Thymus (tissue), 11 donors: Measurements from ENCODE around the gene TNRC18. TPM values are rescaled to one million over a fixed set of nuclear protein-coding genes. Genes with fewer than 3 reads are reported as not detected.
"Not testable (repeated sequence)": the region's sequence is repeated elsewhere in the genome, so short reads cannot be mapped to it uniquely, and the experiment has no call there.

Experiments
- DNase-seq, 9 donors: peaks; one replicate each; pipeline ENCODE4 v3.0.0-alpha.2; 2013; ENCODE audit warnings: low spot score in 9 of 9, low read depth in 6 of 9, missing footprints in 1 of 9
- H3K27ac ChIP-seq, 2 donors: one replicate each; pipeline ENCODE4 v1.5.1; 2013; ENCODE audit warnings: control low read depth in 1 of 2, low read depth in 1 of 2, low read length in 1 of 2, mild to moderate bottlenecking in 1 of 2, moderate library complexity in 1 of 2
- H3K27me3 ChIP-seq, 2 donors: one replicate each; pipeline ENCODE4 v1.5.1; 2013; ENCODE audit warnings: low read length in 1 of 2; ENCODE audit not compliant: control insufficient read depth in 2 of 2, insufficient read depth in 1 of 2
- H3K36me3 ChIP-seq, 2 donors: one replicate each; pipeline ENCODE4 v1.5.1; 2013; ENCODE audit warnings: low read length in 1 of 2, mild to moderate bottlenecking in 1 of 2, moderate library complexity in 1 of 2; ENCODE audit not compliant: control insufficient read depth in 2 of 2, insufficient read depth in 2 of 2
- H3K4me1 ChIP-seq, 2 donors: one replicate each; pipeline ENCODE4 v1.5.1; 2013; ENCODE audit warnings: low read length in 2 of 2; ENCODE audit not compliant: control insufficient read depth in 2 of 2, insufficient read depth in 2 of 2
- H3K4me3 ChIP-seq, 2 donors: one replicate each; pipeline ENCODE4 v1.5.1; 2013; ENCODE audit warnings: low read length in 2 of 2, control low read depth in 1 of 2, mild to moderate bottlenecking in 1 of 2
- H3K9me3 ChIP-seq, 2 donors: one replicate each; pipeline ENCODE4 v1.5.1; 2013; ENCODE audit warnings: low read length in 1 of 2, mild to moderate bottlenecking in 1 of 2; ENCODE audit not compliant: control insufficient read depth in 2 of 2, insufficient read depth in 1 of 2
- WGBS: extraction: QIAGEN DNeasy Blood & Tissue Kit; methylation state at CpG from one replicate; pipeline ENCODE4 v1.1.7; 2013; 5-methylcytosine and 5-hydroxymethylcytosine counted together
- polyA plus RNA-seq: library from polyadenylated mRNA; stranded (reverse); fragments of 200-250 nt; gene quantifications from one replicate; pipeline ENCODE4 v1.2.3, GENCODE V29; 2013
- total RNA-seq: library from RNA; stranded (reverse); fragments of 120-200 nt; gene quantifications from one replicate; pipeline ENCODE4 v1.2.4, GENCODE V29; 2013
- donor health status: healthy.

The TNRC18 gene
- total and polyA plus RNA-seq, 2 donors = 8.5 to 26.2 TPM

- H3K27ac ChIP-seq = no peak overlapping the region
- WGBS = 17% methylated on average over 46 of the region's 46 CpGs
- peaks cover 15 to 63% of the 10 kb centered on the region in 2 donors for H3K27me3 ChIP-seq
- peak overlapping the region in 1 of 2 donors; percentile 34 for H3K4me3 ChIP-seq
- H3K4me1 ChIP-seq = peaks cover 0 to 4% of the 10 kb centered on the region in 2 donors
- H3K9me3 ChIP-seq = no peaks in the 10 kb centered on the region
- no peaks in the 10 kb centered on the region for H3K36me3 ChIP-seq
- DNase-seq = no peak
Observed at GRCh38 chr7:5283421-5284303, 140.0 kb downstream of the TNRC18 start.

GRCh38 chr7:5282543-5283316 lies 140.9 kb downstream of the TNRC18 start, which contains the start of gene SLC29A4:
Gene SLC29A4, plus strand, starts transcription at chr7:5282943. Its CDS starts 4,874 bp downstream, at chr7:5287817.
- DNase-seq = no peak
- H3K27ac ChIP-seq = no peak within 1 kb of the TSS
- H3K27me3 ChIP-seq = peaks cover 15 to 63% of the 10 kb centered on the region in 2 donors
- no peaks in the 10 kb centered on the region for H3K9me3 ChIP-seq
- WGBS = under 1% methylated on average over 67 of the region's 69 CpGs
- peaks cover 0 to 4% of the 10 kb centered on the region in 2 donors for H3K4me1 ChIP-seq
- peak within 1 kb of the TSS in 1 of 2 donors; percentile 34 for H3K4me3 ChIP-seq
- H3K36me3 ChIP-seq = no peaks in the 10 kb centered on the region

GRCh38 chr7:5281598-5282500 lies 141.8 kb downstream of the TNRC18 start:
- peaks cover 15 to 61% of the 10 kb centered on the region in 2 donors for H3K27me3 ChIP-seq
- H3K27ac ChIP-seq, H3K9me3 ChIP-seq, DNase-seq, H3K36me3 ChIP-seq, H3K4me1 ChIP-seq, H3K4me3 ChIP-seq: not testable (repeated sequence)
- WGBS = 60% methylated on average over 19 of the region's 19 CpGs

GRCh38 chr7:5279734-5280133 lies 143.9 kb downstream of the TNRC18 start:
- peaks cover 0 to 4% of the 10 kb centered on the region in 2 donors for H3K4me1 ChIP-seq
- no peak overlapping the region for H3K27ac ChIP-seq
- DNase-seq = no peak
- 88% methylated on average over 4 of the region's 4 CpGs for WGBS
- no peaks in the 10 kb centered on the region for H3K36me3 ChIP-seq
- H3K4me3 ChIP-seq = no peak overlapping the region
- H3K9me3 ChIP-seq = no peaks in the 10 kb centered on the region
- peaks cover 15 to 51% of the 10 kb centered on the region in 2 donors for H3K27me3 ChIP-seq

GRCh38 chr7:5278766-5279165 lies 144.9 kb downstream of the TNRC18 start:
- Histone ChIP-seq H3K36me3 (no peaks in the 10 kb centered on the region), H3K9me3 (no peaks in the 10 kb centered on the region), H3K4me3 (no peak overlapping the region), H3K27ac (no peak overlapping the region), H3K27me3 (peaks cover 12 to 42% of the 10 kb centered on the region in 2 donors), H3K4me1 (peaks cover 0 to 4% of the 10 kb centered on the region in 2 donors)
- DNase-seq = no peak
- 83% methylated on average over 7 of the region's 7 CpGs for WGBS

GRCh38 chr7:5276611-5277010 lies 147.0 kb downstream of the TNRC18 start:
- H3K9me3 ChIP-seq = no peaks in the 10 kb centered on the region
- H3K27ac ChIP-seq = no peak overlapping the region
- no peak for DNase-seq
- WGBS = 93% methylated on average over 15 of the region's 15 CpGs
- peaks cover 5 to 28% of the 10 kb centered on the region in 2 donors for H3K27me3 ChIP-seq
- H3K4me3 ChIP-seq = no peak overlapping the region
- H3K36me3 ChIP-seq = no peaks in the 10 kb centered on the region
- no peaks in the 10 kb centered on the region for H3K4me1 ChIP-seq

GRCh38 chr7:5276123-5276522 lies 147.5 kb downstream of the TNRC18 start:
- DNase-seq, H3K9me3 ChIP-seq, H3K27ac ChIP-seq, H3K4me1 ChIP-seq, H3K36me3 ChIP-seq, H3K4me3 ChIP-seq: not testable (repeated sequence)
- WGBS = 96% methylated on average over 14 of the region's 14 CpGs
- peaks cover 1 to 23% of the 10 kb centered on the region in 2 donors for H3K27me3 ChIP-seq

- WGBS = 90% methylated on average over 10 of the region's 10 CpGs
- H3K27ac ChIP-seq = not testable (repeated sequence)
Observed at GRCh38 chr7:5275510-5275909, 148.1 kb downstream of the TNRC18 start.

More at GRCh38 chr7:5275510-5275909, 148.1 kb downstream of the TNRC18 start:
- H3K27me3 ChIP-seq = peaks cover 0 to 17% of the 10 kb centered on the region in 2 donors
- H3K4me1 ChIP-seq, H3K4me3 ChIP-seq, H3K9me3 ChIP-seq, H3K36me3 ChIP-seq, DNase-seq: not testable (repeated sequence)
